ENCODE results near the gene CADM1.

The CADM1 gene

GRCh38 chr11:115181538-115181937 is 322.7 kb downstream of the CADM1 start:
- DNase-seq (ENCODE audit: low spot score), result no peak

GRCh38 chr11:115180272-115180671 is 323.9 kb downstream of the CADM1 start:
- no peak for DNase-seq (ENCODE audit: low spot score)

GRCh38 chr11:115179636-115180035 is 324.6 kb downstream of the CADM1 start:
- DNase-seq (ENCODE audit: low spot score), result no peak

GRCh38 chr11:115178705-115179104 is 325.5 kb downstream of the CADM1 start:
- no peak for DNase-seq (ENCODE audit: low spot score)

- no peak for DNase-seq (ENCODE audit: low spot score)
Observed at GRCh38 chr11:115173136-115173535, 331.1 kb downstream of the CADM1 start.

GRCh38 chr11:115170133-115170815 is 333.9 kb downstream of the CADM1 start:
- peak; percentile 28 for DNase-seq (ENCODE audit: low spot score)

GRCh38 chr11:115169251-115169650 is 335.0 kb downstream of the CADM1 start:
- no peak for DNase-seq (ENCODE audit: low spot score)

GRCh38 chr11:115168686-115169085 is 335.5 kb downstream of the CADM1 start:
- DNase-seq (ENCODE audit: low spot score), result no peak

GRCh38 chr11:115168229-115168671 is 336.0 kb downstream of the CADM1 start:
- no peak for DNase-seq (ENCODE audit: low spot score)

- DNase-seq (ENCODE audit: low spot score), result no peak
Observed at GRCh38 chr11:115167456-115167855, 336.8 kb downstream of the CADM1 start.

GRCh38 chr11:115166820-115167219 is 337.4 kb downstream of the CADM1 start:
- no peak for DNase-seq (ENCODE audit: low spot score)

- no peak for DNase-seq (ENCODE audit: low spot score)
Observed at GRCh38 chr11:115164774-115165173, 339.4 kb downstream of the CADM1 start.

- no peak for DNase-seq (ENCODE audit: low spot score)
Observed at GRCh38 chr11:115162919-115163318, 341.3 kb downstream of the CADM1 start.

GRCh38 chr11:115161876-115162275 is 342.3 kb downstream of the CADM1 start:
- no peak for DNase-seq (ENCODE audit: low spot score)

- no peak for DNase-seq (ENCODE audit: low spot score)
Observed at GRCh38 chr11:115159207-115159606, 345.0 kb downstream of the CADM1 start.

GRCh38 chr11:115158053-115158452 is 346.2 kb downstream of the CADM1 start:
- no peak for DNase-seq (ENCODE audit: low spot score)

- no peak for DNase-seq (ENCODE audit: low spot score)
Observed at GRCh38 chr11:115157247-115157646, 347.0 kb downstream of the CADM1 start.

- DNase-seq (ENCODE audit: low spot score), result no peak
Observed at GRCh38 chr11:115155978-115156377, 348.2 kb downstream of the CADM1 start.

GRCh38 chr11:115155320-115155719 is 348.9 kb downstream of the CADM1 start:
- no peak for DNase-seq (ENCODE audit: low spot score)

- DNase-seq (ENCODE audit: low spot score), result no peak
Observed at GRCh38 chr11:115154355-115154736, 349.9 kb downstream of the CADM1 start.

- DNase-seq (ENCODE audit: low spot score), result no peak
Observed at GRCh38 chr11:115153731-115154354, 350.4 kb downstream of the CADM1 start.

GRCh38 chr11:115153135-115153534 is 351.1 kb downstream of the CADM1 start:
- DNase-seq (ENCODE audit: low spot score), result no peak

GRCh38 chr11:115151010-115151409 is 353.2 kb downstream of the CADM1 start:
- DNase-seq (ENCODE audit: low spot score), result no peak

GRCh38 chr11:115148691-115149090 is 355.5 kb downstream of the CADM1 start:
- no peak for DNase-seq (ENCODE audit: low spot score)
